SK-N-SH (cell line): ENCODE measurements around the gene CETP.

Experiments used
- FOXJ3 ChIP-seq: sonication (generic); formaldehyde crosslinking; IDR thresholded peaks from 2 replicates; pipeline ENCODE4 v1.5.1; 2020; ENCODE audit warnings: mild to moderate bottlenecking, missing genetic modification reagents
- GATA2 ChIP-seq: sonication (generic); formaldehyde crosslinking; IDR thresholded peaks from 2 replicates; pipeline ENCODE4 v1.5.0; 2020; ENCODE audit warnings: mild to moderate bottlenecking, missing genetic modification reagents
- TF ChIP-seq, protein P1 (sequence below): fragments of 200-600 bp; sonication (generic); IDR thresholded peaks from 2 replicates; pipeline ENCODE4 v1.6.1; 2017; ENCODE audit warnings: antibody characterized with exemption, mild to moderate bottlenecking, moderate library complexity

DNA sequence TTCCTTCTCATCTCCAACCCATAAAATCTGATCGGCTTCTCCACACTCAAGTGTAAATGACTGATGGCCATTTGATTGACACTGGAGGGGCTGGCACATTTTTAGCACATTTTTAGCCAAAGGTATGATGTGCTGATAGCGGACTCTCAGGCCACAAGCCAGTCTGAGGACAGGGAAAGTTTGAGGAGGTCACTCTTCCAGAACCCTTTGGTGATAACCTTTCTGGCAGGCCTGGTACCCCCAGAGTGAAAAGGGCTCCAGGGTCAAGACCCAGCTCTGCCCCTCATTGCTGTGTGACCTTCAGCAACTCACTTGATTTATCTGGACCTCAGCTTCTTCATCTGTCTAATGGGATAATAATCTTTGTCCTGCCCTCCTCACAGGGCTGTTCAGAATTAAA, 25.9 kb downstream of the CETP start:
- no peak for TF ChIP-seq GATA2 (CRISPR knock-in tag)
- TF ChIP-seq FOXJ3 (CRISPR knock-in tag): no peak
- TF ChIP-seq, protein P1, sequence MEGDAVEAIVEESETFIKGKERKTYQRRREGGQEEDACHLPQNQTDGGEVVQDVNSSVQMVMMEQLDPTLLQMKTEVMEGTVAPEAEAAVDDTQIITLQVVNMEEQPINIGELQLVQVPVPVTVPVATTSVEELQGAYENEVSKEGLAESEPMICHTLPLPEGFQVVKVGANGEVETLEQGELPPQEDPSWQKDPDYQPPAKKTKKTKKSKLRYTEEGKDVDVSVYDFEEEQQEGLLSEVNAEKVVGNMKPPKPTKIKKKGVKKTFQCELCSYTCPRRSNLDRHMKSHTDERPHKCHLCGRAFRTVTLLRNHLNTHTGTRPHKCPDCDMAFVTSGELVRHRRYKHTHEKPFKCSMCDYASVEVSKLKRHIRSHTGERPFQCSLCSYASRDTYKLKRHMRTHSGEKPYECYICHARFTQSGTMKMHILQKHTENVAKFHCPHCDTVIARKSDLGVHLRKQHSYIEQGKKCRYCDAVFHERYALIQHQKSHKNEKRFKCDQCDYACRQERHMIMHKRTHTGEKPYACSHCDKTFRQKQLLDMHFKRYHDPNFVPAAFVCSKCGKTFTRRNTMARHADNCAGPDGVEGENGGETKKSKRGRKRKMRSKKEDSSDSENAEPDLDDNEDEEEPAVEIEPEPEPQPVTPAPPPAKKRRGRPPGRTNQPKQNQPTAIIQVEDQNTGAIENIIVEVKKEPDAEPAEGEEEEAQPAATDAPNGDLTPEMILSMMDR: no peak
